Ishikawa (cell line): Measurements from ENCODE around the gene SYT6.

Source experiments
- CEBPB ChIP-seq: IDR thresholded peaks from 2 replicates; pipeline ENCODE4 v1.6.1; 2012
- EP300 ChIP-seq: IDR thresholded peaks from 2 replicates; pipeline ENCODE4 v1.6.1; 2012; ENCODE audit warnings: borderline replicate concordance
- NFIC ChIP-seq: IDR thresholded peaks from 2 replicates; pipeline ENCODE4 v1.6.1; 2012
- TAF1 ChIP-seq: IDR thresholded peaks from 2 replicates; pipeline ENCODE4 v1.6.1; 2012; ENCODE audit warnings: low read depth, mild to moderate bottlenecking
- YY1 ChIP-seq: IDR thresholded peaks from 2 replicates; pipeline ENCODE4 v1.6.1; 2012; ENCODE audit warnings: low read depth
- TF ChIP-seq, protein P1 (sequence below): IDR thresholded peaks from 2 replicates; pipeline ENCODE4 v1.6.1; 2012
- TF ChIP-seq, protein P2 (sequence below): IDR thresholded peaks from 2 replicates; pipeline ENCODE4 v1.6.1; 2012; ENCODE audit warnings: low read depth, mild to moderate bottlenecking

DNA sequence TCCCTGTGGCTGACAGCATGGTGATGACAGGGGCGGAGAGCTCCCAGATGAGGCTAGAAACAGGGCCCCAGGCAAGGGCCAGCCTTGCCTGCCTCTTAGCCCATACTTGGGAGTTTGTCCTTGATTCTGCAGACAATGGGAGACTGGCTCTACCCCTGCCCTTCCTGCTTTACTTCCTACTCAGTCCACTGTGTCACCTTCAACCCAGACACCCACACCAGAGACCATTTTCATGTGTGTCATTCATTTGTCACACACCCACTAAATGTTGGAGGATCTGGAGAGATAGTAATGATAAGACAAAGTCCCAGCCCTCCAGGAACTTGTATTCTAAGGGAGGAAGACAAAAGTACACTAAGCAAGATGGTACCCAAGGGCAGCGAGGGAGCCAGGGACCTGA is 43.7 kb downstream of the SYT6 start:
- TF ChIP-seq YY1 (no peak), TAF1 (no peak), NFIC (no peak), CEBPB (no peak), EP300 (no peak)
- TF ChIP-seq, protein P1, sequence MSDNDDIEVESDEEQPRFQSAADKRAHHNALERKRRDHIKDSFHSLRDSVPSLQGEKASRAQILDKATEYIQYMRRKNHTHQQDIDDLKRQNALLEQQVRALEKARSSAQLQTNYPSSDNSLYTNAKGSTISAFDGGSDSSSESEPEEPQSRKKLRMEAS: no peak
- TF ChIP-seq, protein P2, sequence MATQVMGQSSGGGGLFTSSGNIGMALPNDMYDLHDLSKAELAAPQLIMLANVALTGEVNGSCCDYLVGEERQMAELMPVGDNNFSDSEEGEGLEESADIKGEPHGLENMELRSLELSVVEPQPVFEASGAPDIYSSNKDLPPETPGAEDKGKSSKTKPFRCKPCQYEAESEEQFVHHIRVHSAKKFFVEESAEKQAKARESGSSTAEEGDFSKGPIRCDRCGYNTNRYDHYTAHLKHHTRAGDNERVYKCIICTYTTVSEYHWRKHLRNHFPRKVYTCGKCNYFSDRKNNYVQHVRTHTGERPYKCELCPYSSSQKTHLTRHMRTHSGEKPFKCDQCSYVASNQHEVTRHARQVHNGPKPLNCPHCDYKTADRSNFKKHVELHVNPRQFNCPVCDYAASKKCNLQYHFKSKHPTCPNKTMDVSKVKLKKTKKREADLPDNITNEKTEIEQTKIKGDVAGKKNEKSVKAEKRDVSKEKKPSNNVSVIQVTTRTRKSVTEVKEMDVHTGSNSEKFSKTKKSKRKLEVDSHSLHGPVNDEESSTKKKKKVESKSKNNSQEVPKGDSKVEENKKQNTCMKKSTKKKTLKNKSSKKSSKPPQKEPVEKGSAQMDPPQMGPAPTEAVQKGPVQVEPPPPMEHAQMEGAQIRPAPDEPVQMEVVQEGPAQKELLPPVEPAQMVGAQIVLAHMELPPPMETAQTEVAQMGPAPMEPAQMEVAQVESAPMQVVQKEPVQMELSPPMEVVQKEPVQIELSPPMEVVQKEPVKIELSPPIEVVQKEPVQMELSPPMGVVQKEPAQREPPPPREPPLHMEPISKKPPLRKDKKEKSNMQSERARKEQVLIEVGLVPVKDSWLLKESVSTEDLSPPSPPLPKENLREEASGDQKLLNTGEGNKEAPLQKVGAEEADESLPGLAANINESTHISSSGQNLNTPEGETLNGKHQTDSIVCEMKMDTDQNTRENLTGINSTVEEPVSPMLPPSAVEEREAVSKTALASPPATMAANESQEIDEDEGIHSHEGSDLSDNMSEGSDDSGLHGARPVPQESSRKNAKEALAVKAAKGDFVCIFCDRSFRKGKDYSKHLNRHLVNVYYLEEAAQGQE: no peak
